GM12878 (cell line): Measurements from ENCODE around the gene THSD8. TPM values are rescaled to one million over a fixed set of nuclear protein-coding genes. Genes with fewer than 3 reads are reported as not detected.

Experiments
- GATAD2B ChIP-seq: fragments of 450-650 bp; conservative IDR thresholded peaks from 2 replicates; pipeline ENCODE4 v1.6.1; 2017; ENCODE audit warnings: low read depth, mild to moderate bottlenecking, moderate library complexity
- KLF5 ChIP-seq: fragments of 450-650 bp; IDR thresholded peaks from 2 replicates; pipeline ENCODE4 v1.6.1; 2014; ENCODE audit warnings: mild to moderate bottlenecking; ENCODE audit not compliant: partially characterized antibody
- NR2F1 ChIP-seq: fragments of 450-650 bp; conservative IDR thresholded peaks from 2 replicates; pipeline ENCODE4 v1.6.1; 2017; ENCODE audit warnings: mild to moderate bottlenecking
- SMC3 ChIP-seq: IDR thresholded peaks from 2 replicates; pipeline ENCODE4 v1.6.1; 2011; ENCODE audit warnings: low read length, improper control_type of control experiment, borderline replicate concordance
- SP1 ChIP-seq: IDR thresholded peaks from one replicate; pipeline ENCODE4 v1.6.1; 2011; ENCODE audit warnings: low read depth, low read length
- ZBTB40 ChIP-seq: fragments of 450-650 bp; IDR thresholded peaks from 2 replicates; pipeline ENCODE4 v1.6.1; 2016; ENCODE audit warnings: mild to moderate bottlenecking, moderate library complexity, borderline replicate concordance
- polyA plus RNA-seq, 11 experiments: library from polyadenylated mRNA; depleted of rRNA in 4 of 11; unstranded in 6 of 11; stranded (reverse) in 5 of 11; fragments of >200 nt; fragmentation: Nextera tagmentation in 4 of 11; fragmentation: Illumina TruSeq in 1 of 11; extraction: Ambion mirVana in 4 of 11; extraction: Trizol in 1 of 11; gene quantifications; 1 replicate in 1 of 11; 2 replicates in 10 of 11; pipeline versions ENCODE4 v1.2.1 to v1.2.3, GENCODE V29; 2011 to 2016; ENCODE audit warnings: inconsistent platforms in 2 of 11, missing spikeins in 2 of 11, low read depth in 1 of 11
- total RNA-seq, 4 experiments: library from RNA; depleted of rRNA in 3 of 4; stranded (reverse); fragments of >200 nt in 3 of 4; fragmentation: Illumina TruSeq in 1 of 4; extraction: Trizol in 1 of 4; gene quantifications; 2 replicates each; pipeline versions ENCODE4 v1.2.1 to v1.2.3, GENCODE V29; 2013 to 2021

THSD8 gene
- total and polyA plus RNA-seq, 10 of the 15 experiments (the other 5 are each of a cell fraction or from before 2014, with no cell fraction given): 0.24 to 32.3 (median 21.3) TPM; not detected in 2

GRCh38 chr19:12773571-12773970 is 28.3 kb upstream of the THSD8 start (continued):
- TF ChIP-seq NR2F1: no peak
- TF ChIP-seq KLF5: no peak
- TF ChIP-seq SMC3: peak; percentile 16; the same call in 1 of the 2 replicates
- TF ChIP-seq ZBTB40: no peak
- TF ChIP-seq GATAD2B: no peak
- TF ChIP-seq SP1: no peak
